SU-DHL-6 (cell line): Measurements from ENCODE around the gene UBR2.

ENCODE experiments used
- H2AFZ ChIP-seq: fragments of 200-600 bp; sonication (generic); 2 replicates; pipeline ENCODE4 v1.6.1; 2014; ENCODE audit warnings: low read depth, mild to moderate bottlenecking, moderate library complexity, mixed read lengths, antibody characterized with exemption, low read length; ENCODE audit not compliant: severe bottlenecking
- H3F3A ChIP-seq: fragments of 200-600 bp; shearing (Covaris generic); 2 replicates; pipeline ENCODE4 v1.6.0; 2016; ENCODE audit warnings: antibody characterized with exemption, mild to moderate bottlenecking; ENCODE audit not compliant: insufficient read depth
- H3K27ac ChIP-seq: fragments of 200-600 bp; sonication (generic); 2 replicates; pipeline ENCODE4 v1.5.1; 2016; ENCODE audit warnings: low read depth, mild to moderate bottlenecking, low read length, moderate library complexity, mixed read lengths
- H3K27me3 ChIP-seq: fragments of 200-600 bp; sonication (generic), shearing (Covaris generic); 2 replicates; pipeline ENCODE4 v1.6.0; 2014; ENCODE audit warnings: mild to moderate bottlenecking, low read length
- H3K36me3 ChIP-seq: fragments of 200-600 bp; sonication (generic); 2 replicates; pipeline ENCODE4 v1.6.1; 2014; ENCODE audit warnings: mild to moderate bottlenecking, low read length, mixed read lengths
- H3K4me2 ChIP-seq: fragments of 300-600, 200-600 bp; shearing (Covaris generic), sonication (generic); 2 replicates; pipeline ENCODE4 v1.6.0; 2014; ENCODE audit warnings: low read length, low read depth, mild to moderate bottlenecking; ENCODE audit not compliant: poor library complexity, severe bottlenecking
- H3K4me3 ChIP-seq: fragments of 200-600 bp; sonication (generic); 2 replicates; pipeline ENCODE4 v1.5.1; 2014; ENCODE audit warnings: antibody characterized with exemption, low read length, mild to moderate bottlenecking, mixed read lengths; ENCODE audit not compliant: insufficient read depth, poor library complexity, severe bottlenecking
- H3K79me2 ChIP-seq: fragments of 200-600 bp; sonication (generic); 2 replicates; pipeline ENCODE4 v1.6.1; 2014; ENCODE audit warnings: mild to moderate bottlenecking, low read length, moderate library complexity; ENCODE audit not compliant: insufficient read depth
- H3K9ac ChIP-seq: fragments of 200-600 bp; sonication (generic); 2 replicates; pipeline ENCODE4 v1.7.0; 2014; ENCODE audit warnings: mild to moderate bottlenecking, low read length
- H3K9me2 ChIP-seq: fragments of 200-600 bp; sonication (generic); replicated peaks from 2 replicates; pipeline ENCODE4 v1.6.1; 2014; ENCODE audit warnings: low read length; ENCODE audit not compliant: insufficient read depth
- H3K9me3 ChIP-seq: fragments of 200-600 bp; sonication (generic); 2 replicates; pipeline ENCODE4 v1.6.1; 2014; ENCODE audit warnings: low read length, mixed read lengths; ENCODE audit not compliant: insufficient read depth
- H4K20me1 ChIP-seq: fragments of 200-600 bp; sonication (generic); 2 replicates; pipeline ENCODE4 v1.6.1; 2014; ENCODE audit warnings: low read depth, mild to moderate bottlenecking, antibody characterized with exemption, low read length, moderate library complexity, mixed read lengths
- CTCF ChIP-seq: fragments of 200-600 bp; sonication (generic); IDR thresholded peaks from one replicate; pipeline ENCODE4 v1.5.1; 2017; ENCODE audit warnings: antibody characterized with exemption, mild to moderate bottlenecking, low read length, moderate library complexity; ENCODE audit not compliant: insufficient read depth, poor library complexity, severe bottlenecking
- EZH2phosphoT487 ChIP-seq: fragments of 200-600 bp; sonication (generic), shearing (Covaris generic); conservative IDR thresholded peaks from 2 replicates; pipeline ENCODE4 v1.6.1; 2018; ENCODE audit warnings: mild to moderate bottlenecking, antibody characterized with exemption, low read length, moderate library complexity, mixed read lengths

UBR2 gene

GRCh38 chr6:42679358-42679757, 115.5 kb downstream of the UBR2 start:
- no peaks in the 10 kb centered on the region for H3K27me3 ChIP-seq
- no peaks in the 10 kb centered on the region for H3K79me2 ChIP-seq
- H2AFZ ChIP-seq: no peak overlapping the region
- H3K9ac ChIP-seq: no peak overlapping the region
- H3K4me2 ChIP-seq: no peak overlapping the region
- H3K4me3 ChIP-seq: no peak overlapping the region
- TF ChIP-seq EZH2phosphoT487: no peak
- no peak for TF ChIP-seq CTCF
- H4K20me1 ChIP-seq: no peaks in the 10 kb centered on the region
- 0 out of 2 replicates have a peak, but pooled peaks cover 3% of the 10 kb centered on the region for H3F3A ChIP-seq
- H3K9me3 ChIP-seq: no peaks in the 10 kb centered on the region
- H3K36me3 ChIP-seq: peaks cover 44% of the 10 kb centered on the region
- no peaks in the 10 kb centered on the region for H3K9me2 ChIP-seq
- H3K27ac ChIP-seq: no peak overlapping the region

- no peak overlapping the region for H3K4me2 ChIP-seq
- no peak overlapping the region for H3K4me3 ChIP-seq
- H3K9ac ChIP-seq: no peak overlapping the region
- H3F3A ChIP-seq: no peaks in the 10 kb centered on the region; the same call in 1 of the 2 replicates
- H3K9me2 ChIP-seq: no peaks in the 10 kb centered on the region
- no peak overlapping the region for H3K27ac ChIP-seq
- H3K79me2 ChIP-seq: no peaks in the 10 kb centered on the region
- H4K20me1 ChIP-seq: no peaks in the 10 kb centered on the region
- no peak overlapping the region for H2AFZ ChIP-seq
- H3K36me3 ChIP-seq: peaks cover 18% of the 10 kb centered on the region
- H3K27me3 ChIP-seq: no peaks in the 10 kb centered on the region
- TF ChIP-seq CTCF (no peak), EZH2phosphoT487 (no peak)
- no peaks in the 10 kb centered on the region for H3K9me3 ChIP-seq
Measured at GRCh38 chr6:42688281-42688680, 124.5 kb downstream of the UBR2 start.

GRCh38 chr6:42689371-42689770, 125.5 kb downstream of the UBR2 start:
- H3K9me3 ChIP-seq: no peaks in the 10 kb centered on the region
- TF ChIP-seq EZH2phosphoT487 (no peak), CTCF (no peak)
- H3K36me3 ChIP-seq: peaks cover 11% of the 10 kb centered on the region; the same call in 1 of the 2 replicates

More at GRCh38 chr6:42689371-42689770, 125.5 kb downstream of the UBR2 start:
- Histone ChIP-seq H3F3A (no peaks in the 10 kb centered on the region; the same call in 1 of the 2 replicates), H3K27ac (no peak overlapping the region), H3K4me2 (no peak overlapping the region), H3K27me3 (no peaks in the 10 kb centered on the region), H3K9me2 (no peaks in the 10 kb centered on the region), H4K20me1 (no peaks in the 10 kb centered on the region), H3K79me2 (no peaks in the 10 kb centered on the region), H2AFZ (no peak overlapping the region), H3K9ac (no peak overlapping the region), H3K4me3 (no peak overlapping the region)
